Measurements from ENCODE around the gene HOXB2. TPM values are rescaled to one million over a fixed set of nuclear protein-coding genes. Genes with fewer than 3 reads are reported as not detected.

Gene HOXB2
- total RNA-seq, 1 donor from 2014 or later: 2.5 TPM

- ATAC-seq (no peak), DNase-seq (ENCODE audit: missing footprints) (no peak)
- intact Hi-C loops (cut with DNase I): no loop called here
Observed at GRCh38 chr17:48582750-48583069, 37.8 kb upstream of the HOXB2 start.

GRCh38 chr17:48579760-48580554 is 35.0 kb upstream of the HOXB2 start:
- intact Hi-C loops (cut with DNase I): loop anchor here (1.0 kb wide), 1 partner anchor 39 kb away; no protein-coding TSS in a partner anchor
- ATAC-seq (no peak), DNase-seq (ENCODE audit: missing footprints) (no peak)

- DNase-seq (ENCODE audit: missing footprints) (no peak), ATAC-seq (no peak)
- intact Hi-C loops (cut with DNase I): no loop called here
Observed at GRCh38 chr17:48579471-48579759, 34.5 kb upstream of the HOXB2 start.

GRCh38 chr17:48578616-48579470 is 33.9 kb upstream of the HOXB2 start:
- ATAC-seq: no peak

GRCh38 chr17:48577946-48578615 is 33.2 kb upstream of the HOXB2 start, which contains the start of gene HOXB4:
Gene HOXB4, minus strand, starts transcription at chr17:48578350. Its CDS starts 31 bp downstream, at chr17:48578319.
- peak; percentile 87 for DNase-seq (ENCODE audit: missing footprints)
- no peak for ATAC-seq
- intact Hi-C loops (cut with DNase I): no loop called here

More at GRCh38 chr17:48578616-48579470, 33.9 kb upstream of the HOXB2 start:
- intact Hi-C loops (cut with DNase I): no loop called here
- no peak for DNase-seq (ENCODE audit: missing footprints)

GRCh38 chr17:48577330-48577945 is 32.5 kb upstream of the HOXB2 start:
- intact Hi-C loops (cut with DNase I): no loop called here
- DNase-seq (ENCODE audit: missing footprints) (no peak), ATAC-seq (no peak)

GRCh38 chr17:48576479-48577309 is 31.8 kb upstream of the HOXB2 start:
- intact Hi-C loops (cut with DNase I): no loop called here
- no peak for ATAC-seq
- DNase-seq (ENCODE audit: missing footprints): no peak

- ATAC-seq (no peak), DNase-seq (ENCODE audit: missing footprints) (no peak)
- intact Hi-C loops (cut with DNase I): no loop called here
Observed at GRCh38 chr17:48575673-48576478, 31.0 kb upstream of the HOXB2 start.

- intact Hi-C loops (cut with DNase I): no loop called here
- DNase-seq (ENCODE audit: missing footprints) (no peak), ATAC-seq (no peak)
Observed at GRCh38 chr17:48575066-48575582, 30.2 kb upstream of the HOXB2 start.

GRCh38 chr17:48574505-48575065 is 29.7 kb upstream of the HOXB2 start:
- ATAC-seq (no peak), DNase-seq (ENCODE audit: missing footprints) (no peak)
- intact Hi-C loops (cut with DNase I): no loop called here

GRCh38 chr17:48571826-48572417 is 27.0 kb upstream of the HOXB2 start:
- no peak for DNase-seq (ENCODE audit: missing footprints)
- intact Hi-C loops (cut with DNase I): no loop called here
- no peak for ATAC-seq

GRCh38 chr17:48571024-48571818 is 26.3 kb upstream of the HOXB2 start:
- peak; percentile 56 for DNase-seq (ENCODE audit: missing footprints)
- ATAC-seq: no peak
- intact Hi-C loops (cut with DNase I): no loop called here

GRCh38 chr17:48570325-48571023 is 25.6 kb upstream of the HOXB2 start:
- ATAC-seq (no peak), DNase-seq (ENCODE audit: missing footprints) (no peak)
- intact Hi-C loops (cut with DNase I): no loop called here

GRCh38 chr17:48569674-48570324 is 24.9 kb upstream of the HOXB2 start:
- no peak for DNase-seq (ENCODE audit: missing footprints)
- intact Hi-C loops (cut with DNase I): no loop called here
- no peak for ATAC-seq

- ATAC-seq (no peak), DNase-seq (ENCODE audit: missing footprints) (no peak)
- intact Hi-C loops (cut with DNase I): no loop called here
Observed at GRCh38 chr17:48569240-48569582, 24.3 kb upstream of the HOXB2 start.
